ENCODE data around the gene BBS9.

BBS9 gene

GRCh38 chr7:33558549-33559323, 429.4 kb downstream of the BBS9 start:
- Histone ChIP-seq H2AFZ (ENCODE audit: low read length) (no peak overlapping the region), H3K9ac (ENCODE audit: low read length) (no peak overlapping the region), H3K36me3 (replicated peaks; ENCODE audit: insufficient read depth, low read length) (no peaks in the 10 kb centered on the region), H3K9me2 (replicated peaks; ENCODE audit: insufficient read depth, low read length) (no peaks in the 10 kb centered on the region), H3K4me3 (ENCODE audit: low read length) (no peak overlapping the region), H3K27me3 (replicated peaks; ENCODE audit: insufficient read depth, low read length) (no peaks in the 10 kb centered on the region), H3K27ac (ENCODE audit: low read length) (no peak overlapping the region), H3F3A (ENCODE audit: insufficient read depth, low read length) (no peaks in the 10 kb centered on the region), H3K9me3 (replicated peaks; ENCODE audit: insufficient read depth, low read length) (no peaks in the 10 kb centered on the region), H3K79me2 (ENCODE audit: low read length) (no peaks in the 10 kb centered on the region), H3K4me2 (ENCODE audit: low read depth, low read length) (no peak overlapping the region), H4K20me1 (ENCODE audit: insufficient read depth, low read length) (no peaks in the 10 kb centered on the region), H3K4me1 (ENCODE audit: low read length) (no peaks in the 10 kb centered on the region)
- no peak for DNase-seq
- no peak for TF ChIP-seq EZH2 (optimal IDR thresholded peaks at IDR 0.05; ENCODE audit: low read depth, low read length)
- no peak for TF ChIP-seq EZH2phosphoT487 (IDR thresholded peaks at IDR 0.05; ENCODE audit: low read length)
- no peak for TF ChIP-seq CTCF (IDR thresholded peaks at IDR 0.05; ENCODE audit: low read length)

GRCh38 chr7:33559324-33559710, 430.0 kb downstream of the BBS9 start:
- Histone ChIP-seq H3K9me2 (replicated peaks; ENCODE audit: insufficient read depth, low read length) (no peaks in the 10 kb centered on the region), H3K9ac (ENCODE audit: low read length) (no peak overlapping the region), H4K20me1 (ENCODE audit: insufficient read depth, low read length) (no peaks in the 10 kb centered on the region), H3K27me3 (replicated peaks; ENCODE audit: insufficient read depth, low read length) (no peaks in the 10 kb centered on the region), H3K9me3 (replicated peaks; ENCODE audit: insufficient read depth, low read length) (no peaks in the 10 kb centered on the region), H3K4me1 (ENCODE audit: low read length) (no peaks in the 10 kb centered on the region), H3K27ac (ENCODE audit: low read length) (no peak overlapping the region), H2AFZ (ENCODE audit: low read length) (no peak overlapping the region), H3K4me2 (ENCODE audit: low read depth, low read length) (no peak overlapping the region), H3K36me3 (replicated peaks; ENCODE audit: insufficient read depth, low read length) (no peaks in the 10 kb centered on the region), H3K79me2 (ENCODE audit: low read length) (no peaks in the 10 kb centered on the region), H3K4me3 (ENCODE audit: low read length) (no peak overlapping the region), H3F3A (ENCODE audit: insufficient read depth, low read length) (no peaks in the 10 kb centered on the region)
- TF ChIP-seq EZH2 (optimal IDR thresholded peaks at IDR 0.05; ENCODE audit: low read depth, low read length) (no peak), CTCF (IDR thresholded peaks at IDR 0.05; ENCODE audit: low read length) (no peak), EZH2phosphoT487 (IDR thresholded peaks at IDR 0.05; ENCODE audit: low read length) (no peak)
- no peak for DNase-seq

GRCh38 chr7:33562996-33563395, 433.6 kb downstream of the BBS9 start:
- Histone ChIP-seq H3K9ac (ENCODE audit: low read length) (no peak overlapping the region), H3K27me3 (replicated peaks; ENCODE audit: insufficient read depth, low read length) (no peaks in the 10 kb centered on the region), H3K9me3 (replicated peaks; ENCODE audit: insufficient read depth, low read length) (no peaks in the 10 kb centered on the region), H3F3A (ENCODE audit: insufficient read depth, low read length) (no peaks in the 10 kb centered on the region), H3K9me2 (replicated peaks; ENCODE audit: insufficient read depth, low read length) (no peaks in the 10 kb centered on the region), H3K4me1 (ENCODE audit: low read length) (no peaks in the 10 kb centered on the region), H3K4me3 (ENCODE audit: low read length) (no peak overlapping the region), H3K79me2 (ENCODE audit: low read length) (no peaks in the 10 kb centered on the region), H2AFZ (ENCODE audit: low read length) (no peak overlapping the region), H3K36me3 (replicated peaks; ENCODE audit: insufficient read depth, low read length) (no peaks in the 10 kb centered on the region), H3K4me2 (ENCODE audit: low read depth, low read length) (no peak overlapping the region), H4K20me1 (ENCODE audit: insufficient read depth, low read length) (no peaks in the 10 kb centered on the region), H3K27ac (ENCODE audit: low read length) (no peak overlapping the region)
- TF ChIP-seq EZH2phosphoT487 (IDR thresholded peaks at IDR 0.05; ENCODE audit: low read length), result no peak
- TF ChIP-seq EZH2 (optimal IDR thresholded peaks at IDR 0.05; ENCODE audit: low read depth, low read length), result no peak
- no peak for TF ChIP-seq CTCF (IDR thresholded peaks at IDR 0.05; ENCODE audit: low read length)
- DNase-seq, result no peak
